ENCODE measurements around the gene EIF1. TPM values are rescaled to one million over a fixed set of nuclear protein-coding genes. Genes with fewer than 3 reads are reported as not detected.

Gene EIF1
- polyA plus RNA-seq, 2 of the 4 experiments (the other 2 are of a cell fraction): 834 to 873 TPM

DNA sequence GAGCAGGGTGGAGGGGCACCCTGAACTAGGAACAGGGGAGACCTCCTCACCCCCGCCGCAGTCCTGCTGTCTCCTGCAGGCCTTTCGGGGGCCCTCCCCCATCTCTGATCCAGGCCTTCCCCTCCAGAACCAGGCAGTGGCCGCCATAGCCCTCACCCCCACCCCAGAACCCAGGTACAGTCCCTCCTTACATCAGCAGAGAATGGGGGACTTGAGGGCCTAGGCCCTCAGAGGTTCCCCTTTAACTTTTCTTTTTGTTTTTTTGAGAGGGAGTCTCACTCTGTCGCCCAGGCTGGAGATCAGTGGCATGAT lies 50.1 kb downstream of the EIF1 start:
- peak overlapping the region; percentile 68 to 85 for H3K27ac ChIP-seq
- CTCF ChIA-PET: interaction anchor here (5.8 to 96.0 kb wide), 2 partner anchors 13 to 49 kb away, joined by 46 to 3262 read pairs; partner anchors contain the start of genes FKBP10, JUP and P3H4
- no peaks in the 10 kb centered on the region for H3K9me3 ChIP-seq
- DNase-seq (ENCODE audit: low read depth in 1 of 2, low spot score in 1 of 2): no peak
- TF ChIP-seq, protein P1, sequence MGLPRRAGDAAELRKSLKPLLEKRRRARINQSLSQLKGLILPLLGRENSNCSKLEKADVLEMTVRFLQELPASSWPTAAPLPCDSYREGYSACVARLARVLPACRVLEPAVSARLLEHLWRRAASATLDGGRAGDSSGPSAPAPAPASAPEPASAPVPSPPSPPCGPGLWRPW (IDR thresholded peaks at IDR 0.05): no peak
- TF ChIP-seq NR3C1 (IDR thresholded peaks at IDR 0.05) (no peak), RARB (CRISPR knock-in tag; IDR thresholded peaks at IDR 0.05) (no peak), FOXS1 (CRISPR knock-in tag; IDR thresholded peaks at IDR 0.05) (no peak), CBX2 (IDR thresholded peaks at IDR 0.05; ENCODE audit: borderline replicate concordance, low read depth) (no peak), EP300 (IDR thresholded peaks at IDR 0.05) (no peak), EHF (CRISPR knock-in tag; IDR thresholded peaks at IDR 0.05) (no peak), MYC (IDR thresholded peaks at IDR 0.05; ENCODE audit: borderline replicate concordance, low read length) (no peak), NPAS2 (CRISPR knock-in tag; IDR thresholded peaks at IDR 0.05; ENCODE audit: borderline replicate concordance) (no peak), KDM5A (IDR thresholded peaks at IDR 0.05) (no peak), CHD2 (IDR thresholded peaks at IDR 0.05; ENCODE audit: low read length, partially characterized antibody) (no peak), JUNB (IDR thresholded peaks at IDR 0.05) (no peak), HOXB13 (CRISPR knock-in tag; IDR thresholded peaks at IDR 0.05; ENCODE audit: low read depth) (no peak), POLR2AphosphoS2 (conservative IDR thresholded peaks at IDR 0.05; ENCODE audit: low read length) (no peak), FOSB (CRISPR knock-in tag; IDR thresholded peaks at IDR 0.05) (no peak), MAFK (IDR thresholded peaks at IDR 0.05; ENCODE audit: partially characterized antibody) (no peak), ZNF302 (CRISPR knock-in tag; IDR thresholded peaks at IDR 0.05) (no peak)
- TF ChIP-seq, protein P2, sequence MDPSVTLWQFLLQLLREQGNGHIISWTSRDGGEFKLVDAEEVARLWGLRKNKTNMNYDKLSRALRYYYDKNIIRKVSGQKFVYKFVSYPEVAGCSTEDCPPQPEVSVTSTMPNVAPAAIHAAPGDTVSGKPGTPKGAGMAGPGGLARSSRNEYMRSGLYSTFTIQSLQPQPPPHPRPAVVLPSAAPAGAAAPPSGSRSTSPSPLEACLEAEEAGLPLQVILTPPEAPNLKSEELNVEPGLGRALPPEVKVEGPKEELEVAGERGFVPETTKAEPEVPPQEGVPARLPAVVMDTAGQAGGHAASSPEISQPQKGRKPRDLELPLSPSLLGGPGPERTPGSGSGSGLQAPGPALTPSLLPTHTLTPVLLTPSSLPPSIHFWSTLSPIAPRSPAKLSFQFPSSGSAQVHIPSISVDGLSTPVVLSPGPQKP (IDR thresholded peaks at IDR 0.05; ENCODE audit: low read depth, low read length): no peak
- TF ChIP-seq, protein P3, sequence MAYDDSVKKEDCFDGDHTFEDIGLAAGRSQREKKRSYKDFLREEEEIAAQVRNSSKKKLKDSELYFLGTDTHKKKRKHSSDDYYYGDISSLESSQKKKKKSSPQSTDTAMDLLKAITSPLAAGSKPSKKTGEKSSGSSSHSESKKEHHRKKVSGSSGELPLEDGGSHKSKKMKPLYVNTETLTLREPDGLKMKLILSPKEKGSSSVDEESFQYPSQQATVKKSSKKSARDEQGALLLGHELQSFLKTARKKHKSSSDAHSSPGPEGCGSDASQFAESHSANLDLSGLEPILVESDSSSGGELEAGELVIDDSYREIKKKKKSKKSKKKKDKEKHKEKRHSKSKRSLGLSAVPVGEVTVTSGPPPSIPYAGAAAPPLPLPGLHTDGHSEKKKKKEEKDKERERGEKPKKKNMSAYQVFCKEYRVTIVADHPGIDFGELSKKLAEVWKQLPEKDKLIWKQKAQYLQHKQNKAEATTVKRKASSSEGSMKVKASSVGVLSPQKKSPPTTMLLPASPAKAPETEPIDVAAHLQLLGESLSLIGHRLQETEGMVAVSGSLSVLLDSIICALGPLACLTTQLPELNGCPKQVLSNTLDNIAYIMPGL (CRISPR knock-in tag; IDR thresholded peaks at IDR 0.05; ENCODE audit: borderline replicate concordance): no peak
- peaks cover 35% of the 10 kb centered on the region for H3K4me1 ChIP-seq
- POLR2A ChIA-PET: no interaction called here
- ATAC-seq: no peak
- H3K4me3 ChIP-seq: no peak overlapping the region
- 92% methylated on average over 5 of the region's 5 CpGs for WGBS (ENCODE audit: missing lambda C conversion rate)
- no peak for FAIRE-seq
- no peak overlapping the region; the same call in 2 of the 3 replicates for H3K4me2 ChIP-seq

DNA sequence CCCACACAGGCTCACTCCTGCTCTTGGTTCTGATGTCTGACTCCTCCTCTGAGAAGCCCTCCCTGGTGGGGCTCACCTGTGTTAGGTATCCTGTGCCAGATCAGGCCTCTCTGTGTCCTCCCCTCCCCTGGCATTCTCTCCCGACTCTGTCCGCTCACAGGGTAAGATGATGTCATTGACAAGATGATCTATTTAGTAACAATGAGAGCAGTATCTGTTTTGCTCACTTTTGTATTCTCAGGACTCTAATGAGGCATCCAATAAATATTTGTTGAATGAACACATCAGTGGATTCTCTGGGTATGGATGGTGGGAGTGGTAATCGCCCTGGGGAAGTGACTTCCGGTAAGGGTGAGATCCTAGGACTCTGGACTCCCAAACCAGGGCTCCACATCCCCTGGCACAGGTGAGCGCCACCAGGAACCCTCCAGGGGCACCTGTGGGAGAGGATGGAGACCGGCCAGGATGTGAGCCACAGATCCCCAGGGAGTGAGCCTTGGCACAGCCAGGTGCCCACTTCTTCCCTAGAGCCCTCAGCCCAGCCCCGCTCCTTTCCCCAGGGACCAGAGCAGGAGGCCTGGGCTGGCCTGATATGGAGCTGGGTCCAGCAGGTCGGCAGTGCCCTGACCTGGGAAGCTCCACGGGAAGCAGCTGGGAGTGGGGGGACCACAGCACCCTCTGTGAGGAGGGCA lies 51.1 kb downstream of the EIF1 start:
- H3K4me1 ChIP-seq: peaks cover 33% of the 10 kb centered on the region
- peak; percentile 2 to 14; a peak in 3 of 6 replicates for ATAC-seq
- peak overlapping the region; percentile 43 for H3K4me2 ChIP-seq
- peak overlapping the region; percentile 68 to 85 for H3K27ac ChIP-seq
- TF ChIP-seq FOSL2 (IDR thresholded peaks at IDR 0.05) (no peak), FOSL2 (CRISPR knock-in tag; IDR thresholded peaks at IDR 0.05) (peak; percentile 46), FOXS1 (CRISPR knock-in tag; IDR thresholded peaks at IDR 0.05) (no peak), JUNB (IDR thresholded peaks at IDR 0.05) (no peak), KDM1A (IDR thresholded peaks at IDR 0.05; ENCODE audit: low read depth) (no peak), EHF (CRISPR knock-in tag; IDR thresholded peaks at IDR 0.05) (no peak), NFE2L2 (conservative IDR thresholded peaks at IDR 0.05; ENCODE audit: low read length) (no peak)
- TF ChIP-seq, protein P4, sequence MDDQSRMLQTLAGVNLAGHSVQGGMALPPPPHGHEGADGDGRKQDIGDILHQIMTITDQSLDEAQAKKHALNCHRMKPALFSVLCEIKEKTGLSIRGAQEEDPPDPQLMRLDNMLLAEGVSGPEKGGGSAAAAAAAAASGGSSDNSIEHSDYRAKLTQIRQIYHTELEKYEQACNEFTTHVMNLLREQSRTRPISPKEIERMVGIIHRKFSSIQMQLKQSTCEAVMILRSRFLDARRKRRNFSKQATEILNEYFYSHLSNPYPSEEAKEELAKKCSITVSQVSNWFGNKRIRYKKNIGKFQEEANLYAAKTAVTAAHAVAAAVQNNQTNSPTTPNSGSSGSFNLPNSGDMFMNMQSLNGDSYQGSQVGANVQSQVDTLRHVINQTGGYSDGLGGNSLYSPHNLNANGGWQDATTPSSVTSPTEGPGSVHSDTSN (IDR thresholded peaks at IDR 0.05): no peak
- TF ChIP-seq, protein P5, sequence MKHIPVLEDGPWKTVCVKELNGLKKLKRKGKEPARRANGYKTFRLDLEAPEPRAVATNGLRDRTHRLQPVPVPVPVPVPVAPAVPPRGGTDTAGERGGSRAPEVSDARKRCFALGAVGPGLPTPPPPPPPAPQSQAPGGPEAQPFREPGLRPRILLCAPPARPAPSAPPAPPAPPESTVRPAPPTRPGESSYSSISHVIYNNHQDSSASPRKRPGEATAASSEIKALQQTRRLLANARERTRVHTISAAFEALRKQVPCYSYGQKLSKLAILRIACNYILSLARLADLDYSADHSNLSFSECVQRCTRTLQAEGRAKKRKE (CRISPR knock-in tag; IDR thresholded peaks at IDR 0.05; ENCODE audit: low read depth): no peak
- POLR2A ChIA-PET: interaction anchor here (1.3 kb wide), 1 partner anchor 51 kb away, joined by 3 read pairs; the partner anchor contains the start of gene EIF1
- CTCF ChIA-PET: interaction anchor here (0.7 to 96.0 kb wide), 5 partner anchors 11 to 224 kb away, joined by 3 to 3262 read pairs (median 3); partner anchors contain the start of genes FKBP10, JUP and P3H4
- no peak for FAIRE-seq
- WGBS (ENCODE audit: missing lambda C conversion rate): 34% methylated on average over 8 of the region's 9 CpGs
- H3K9me3 ChIP-seq: no peaks in the 10 kb centered on the region
- DNase-seq (ENCODE audit: low read depth in 1 of 2, low spot score in 1 of 2): peak; percentile 56 to 73
- H3K4me3 ChIP-seq: no peak overlapping the region
